Measurements from ENCODE around the gene MON2.

DNA sequence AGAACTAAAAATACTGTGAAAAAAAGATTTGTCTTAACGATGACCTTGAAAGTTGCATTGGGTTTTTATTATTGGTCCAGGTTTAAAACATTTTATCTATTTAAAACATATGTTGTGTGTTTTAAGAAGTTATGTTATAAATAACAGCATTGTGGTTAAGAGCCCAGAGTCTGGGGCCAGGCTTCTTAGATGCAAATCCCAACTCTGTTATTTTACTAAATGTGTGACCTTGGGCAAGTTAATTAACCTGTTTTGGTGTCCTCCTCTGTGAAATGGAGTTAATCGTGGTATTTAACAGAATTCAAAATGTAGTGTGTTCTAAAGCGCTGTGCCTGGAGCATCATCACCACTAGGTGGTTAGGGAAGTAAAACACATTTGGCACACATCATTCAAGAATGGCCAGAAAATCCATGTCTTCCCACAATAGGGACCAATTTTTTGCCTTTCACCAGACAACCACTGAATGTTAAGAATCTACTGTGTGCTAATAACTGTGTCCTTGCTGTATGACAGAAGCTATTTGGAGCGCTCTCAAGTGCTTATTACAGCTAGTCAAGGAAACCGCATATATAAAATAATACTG lies 133.3 kb downstream of the MON2 start:
- TF ChIP-seq, protein P1, sequence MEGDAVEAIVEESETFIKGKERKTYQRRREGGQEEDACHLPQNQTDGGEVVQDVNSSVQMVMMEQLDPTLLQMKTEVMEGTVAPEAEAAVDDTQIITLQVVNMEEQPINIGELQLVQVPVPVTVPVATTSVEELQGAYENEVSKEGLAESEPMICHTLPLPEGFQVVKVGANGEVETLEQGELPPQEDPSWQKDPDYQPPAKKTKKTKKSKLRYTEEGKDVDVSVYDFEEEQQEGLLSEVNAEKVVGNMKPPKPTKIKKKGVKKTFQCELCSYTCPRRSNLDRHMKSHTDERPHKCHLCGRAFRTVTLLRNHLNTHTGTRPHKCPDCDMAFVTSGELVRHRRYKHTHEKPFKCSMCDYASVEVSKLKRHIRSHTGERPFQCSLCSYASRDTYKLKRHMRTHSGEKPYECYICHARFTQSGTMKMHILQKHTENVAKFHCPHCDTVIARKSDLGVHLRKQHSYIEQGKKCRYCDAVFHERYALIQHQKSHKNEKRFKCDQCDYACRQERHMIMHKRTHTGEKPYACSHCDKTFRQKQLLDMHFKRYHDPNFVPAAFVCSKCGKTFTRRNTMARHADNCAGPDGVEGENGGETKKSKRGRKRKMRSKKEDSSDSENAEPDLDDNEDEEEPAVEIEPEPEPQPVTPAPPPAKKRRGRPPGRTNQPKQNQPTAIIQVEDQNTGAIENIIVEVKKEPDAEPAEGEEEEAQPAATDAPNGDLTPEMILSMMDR (IDR thresholded peaks at IDR 0.05; ENCODE audit: borderline replicate concordance, extremely low read depth, low read length, poor library complexity, severe bottlenecking): peak; percentile 37
- TF ChIP-seq EZH2 (IDR thresholded peaks at IDR 0.05; ENCODE audit: borderline replicate concordance, low read depth, low read length, severe bottlenecking): no peak
